HG03159 (cell line): ENCODE measurements around the gene ZNHIT2.
A peak's percentile ranks its signal among the peaks of the same experiment; 100 is the strongest.

ENCODE experiments used
- ATAC-seq: cut with Tn5 transposase; IDR thresholded peaks from one replicate; pipeline ENCODE4 v1.9.1; 2021; ENCODE audit warnings: mild to moderate bottlenecking, moderate library complexity; ENCODE audit not compliant: unreplicated experiment

The ZNHIT2 gene

GRCh38 chr11:65107751-65108468 lies 9.6 kb downstream of the ZNHIT2 start:
- ATAC-seq: no peak

- ATAC-seq: no peak
Measured at GRCh38 chr11:65107078-65107477, 10.4 kb downstream of the ZNHIT2 start.

- no peak for ATAC-seq
Measured at GRCh38 chr11:65104628-65105027, 12.9 kb downstream of the ZNHIT2 start.

GRCh38 chr11:65103476-65103875 lies 14.0 kb downstream of the ZNHIT2 start:
- ATAC-seq: no peak

GRCh38 chr11:65102142-65103095 lies 15.1 kb downstream of the ZNHIT2 start:
- ATAC-seq: no peak

GRCh38 chr11:65100674-65101350 lies 16.7 kb downstream of the ZNHIT2 start:
- no peak for ATAC-seq

GRCh38 chr11:65096926-65097325 lies 20.6 kb downstream of the ZNHIT2 start:
- no peak for ATAC-seq

GRCh38 chr11:65095974-65096806 lies 21.3 kb downstream of the ZNHIT2 start, which contains the start of gene VPS51:
Gene VPS51 (plus strand): TSS chr11:65096214. CDS start chr11:65096251, 37 bp downstream.
- peak; percentile 88 for ATAC-seq

- ATAC-seq: no peak
Measured at GRCh38 chr11:65095427-65095826, 22.1 kb downstream of the ZNHIT2 start.

- no peak for ATAC-seq
Measured at GRCh38 chr11:65090628-65091027, 26.9 kb downstream of the ZNHIT2 start.

GRCh38 chr11:65089621-65090020 lies 27.9 kb downstream of the ZNHIT2 start:
- no peak for ATAC-seq

- no peak for ATAC-seq
Measured at GRCh38 chr11:65087827-65088226, 29.7 kb downstream of the ZNHIT2 start.

- no peak for ATAC-seq
Measured at GRCh38 chr11:65087216-65087615, 30.3 kb downstream of the ZNHIT2 start.

- no peak for ATAC-seq
Measured at GRCh38 chr11:65086809-65087208, 30.7 kb downstream of the ZNHIT2 start.

GRCh38 chr11:65085446-65085845 lies 32.1 kb downstream of the ZNHIT2 start:
- ATAC-seq: no peak

- ATAC-seq: peak; percentile 4
Measured at GRCh38 chr11:65084598-65085375, 32.7 kb downstream of the ZNHIT2 start.

GRCh38 chr11:65083834-65084597 lies 33.5 kb downstream of the ZNHIT2 start, which contains the start of the genes CDCA5 and ZFPL1:
Gene CDCA5 (minus strand): TSS chr11:65084040. CDS start chr11:65083978, 62 bp downstream.
Gene ZFPL1 (plus strand): TSS chr11:65084222. CDS start chr11:65084699, 477 bp downstream.
- peak; percentile 80 for ATAC-seq

GRCh38 chr11:65083134-65083833 lies 34.2 kb downstream of the ZNHIT2 start:
- ATAC-seq: peak; percentile 16
